Measurements from ENCODE around the gene MOV10L1. TPM values are rescaled to one million over a fixed set of nuclear protein-coding genes. Genes with fewer than 3 reads are reported as not detected.
A peak's percentile ranks its signal among the peaks of the same experiment; 100 is the strongest.

Gene MOV10L1
- total and polyA plus RNA-seq, 12 donors: 0.16 to 0.42 (median 0.26) TPM; not detected in 8

GRCh38 chr22:50082961-50083461 lies 6.8 kb upstream of the MOV10L1 start:
- Histone ChIP-seq H3K4me1 (peaks cover 0 to 7% (median 0%) of the 10 kb centered on the region in 9 donors), H3K4me3 (no peak overlapping the region), H3K27ac (no peak overlapping the region), H3K27me3 (peaks cover 8 to 70% (median 45%) of the 10 kb centered on the region in 7 donors), H3K36me3 (no peaks in the 10 kb centered on the region), H3K9me3 (no peaks in the 10 kb centered on the region)
- ATAC-seq: no peak
- intact Hi-C loops (cut with DNase I): no loop called here
- WGBS, 2 donors: 86 to 88% methylated on average over 21 of the region's 21 CpGs
- no peak for TF ChIP-seq CTCF (IDR thresholded peaks at IDR 0.05)
- DNase-seq: no peak

- H3K36me3 ChIP-seq: no peaks in the 10 kb centered on the region
- no peak for TF ChIP-seq CTCF (IDR thresholded peaks at IDR 0.05)
- DNase-seq: no peak
- H3K27ac ChIP-seq: no peak overlapping the region
- H3K4me3 ChIP-seq: no peak overlapping the region
- WGBS, 2 donors: 73 to 77% methylated on average over 18 of the region's 18 CpGs
- peaks cover 0 to 7% (median 0%) of the 10 kb centered on the region in 9 donors for H3K4me1 ChIP-seq
- intact Hi-C loops (cut with DNase I): no loop called here
- no peak for ATAC-seq
- no peaks in the 10 kb centered on the region for H3K9me3 ChIP-seq
- H3K27me3 ChIP-seq: peaks cover 8 to 76% (median 50%) of the 10 kb centered on the region in 7 donors
Observed at GRCh38 chr22:50083462-50084079, 6.2 kb upstream of the MOV10L1 start.

- Histone ChIP-seq H3K4me3 (no peak overlapping the region), H3K27me3 (peaks cover 8 to 76% (median 54%) of the 10 kb centered on the region in 7 donors), H3K9me3 (no peaks in the 10 kb centered on the region), H3K36me3 (no peaks in the 10 kb centered on the region), H3K27ac (no peak overlapping the region), H3K4me1 (peaks cover 0 to 7% (median 0%) of the 10 kb centered on the region in 9 donors)
- no peak for TF ChIP-seq CTCF (IDR thresholded peaks at IDR 0.05)
- intact Hi-C loops (cut with DNase I): no loop called here
- DNase-seq (no peak), ATAC-seq (peak in 1 of 8 donors; percentile 23)
- WGBS, 2 donors: 69 to 77% methylated on average over 10 of the region's 10 CpGs
Observed at GRCh38 chr22:50084080-50084477, 5.7 kb upstream of the MOV10L1 start.

- H3K9me3 ChIP-seq: peaks cover 0 to 2% (median 0%) of the 10 kb centered on the region in 11 donors
- peaks cover 8 to 78% (median 57%) of the 10 kb centered on the region in 7 donors for H3K27me3 ChIP-seq
- no peak for DNase-seq
- H3K27ac ChIP-seq: no peak overlapping the region
- H3K4me3 ChIP-seq: no peak overlapping the region
- intact Hi-C loops (cut with DNase I): no loop called here
- ATAC-seq: no peak
- 60 to 72% methylated on average over 16 of the region's 16 CpGs for WGBS, 2 donors
- peaks cover 0 to 7% (median 0%) of the 10 kb centered on the region in 9 donors for H3K4me1 ChIP-seq
- TF ChIP-seq CTCF (IDR thresholded peaks at IDR 0.05): no peak
- H3K36me3 ChIP-seq: no peaks in the 10 kb centered on the region
Observed at GRCh38 chr22:50084614-50085021, 5.2 kb upstream of the MOV10L1 start.

Data from heart right ventricle (tissue), 16 donors.